Measurements from ENCODE around the gene FAAP100.

DNA sequence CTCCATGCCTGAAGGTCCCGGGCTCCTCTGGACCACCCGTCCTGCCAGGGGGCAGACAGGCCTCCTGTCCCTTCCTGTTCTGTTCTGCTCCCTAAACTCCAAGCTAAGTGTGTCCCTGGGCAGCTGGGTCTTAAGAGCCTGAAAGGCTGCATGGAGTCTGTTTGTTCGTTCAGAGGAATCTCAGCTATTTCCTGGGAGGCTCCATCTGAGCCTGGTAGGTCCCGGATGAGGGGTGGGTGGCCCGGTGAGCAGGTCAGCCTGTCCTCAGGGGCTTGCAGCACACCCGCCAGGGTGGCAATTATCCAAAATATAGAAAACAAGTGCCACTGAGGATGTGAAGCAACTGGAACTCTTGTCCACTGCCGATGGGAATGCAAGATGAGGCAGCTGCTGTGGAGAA, 52.1 kb downstream of the FAAP100 start:
- TF ChIP-seq, protein P1, sequence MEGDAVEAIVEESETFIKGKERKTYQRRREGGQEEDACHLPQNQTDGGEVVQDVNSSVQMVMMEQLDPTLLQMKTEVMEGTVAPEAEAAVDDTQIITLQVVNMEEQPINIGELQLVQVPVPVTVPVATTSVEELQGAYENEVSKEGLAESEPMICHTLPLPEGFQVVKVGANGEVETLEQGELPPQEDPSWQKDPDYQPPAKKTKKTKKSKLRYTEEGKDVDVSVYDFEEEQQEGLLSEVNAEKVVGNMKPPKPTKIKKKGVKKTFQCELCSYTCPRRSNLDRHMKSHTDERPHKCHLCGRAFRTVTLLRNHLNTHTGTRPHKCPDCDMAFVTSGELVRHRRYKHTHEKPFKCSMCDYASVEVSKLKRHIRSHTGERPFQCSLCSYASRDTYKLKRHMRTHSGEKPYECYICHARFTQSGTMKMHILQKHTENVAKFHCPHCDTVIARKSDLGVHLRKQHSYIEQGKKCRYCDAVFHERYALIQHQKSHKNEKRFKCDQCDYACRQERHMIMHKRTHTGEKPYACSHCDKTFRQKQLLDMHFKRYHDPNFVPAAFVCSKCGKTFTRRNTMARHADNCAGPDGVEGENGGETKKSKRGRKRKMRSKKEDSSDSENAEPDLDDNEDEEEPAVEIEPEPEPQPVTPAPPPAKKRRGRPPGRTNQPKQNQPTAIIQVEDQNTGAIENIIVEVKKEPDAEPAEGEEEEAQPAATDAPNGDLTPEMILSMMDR (IDR thresholded peaks at IDR 0.05), result no peak
- no peak for TF ChIP-seq POLR2A (IDR thresholded peaks at IDR 0.05)

Data from right lobe of liver (tissue), 4 donors.